ENCODE data around the gene SORCS2.

SORCS2 gene

GRCh38 chr4:7273738-7274297 is 81.5 kb downstream of the SORCS2 start:
- no peak for DNase-seq

DNA sequence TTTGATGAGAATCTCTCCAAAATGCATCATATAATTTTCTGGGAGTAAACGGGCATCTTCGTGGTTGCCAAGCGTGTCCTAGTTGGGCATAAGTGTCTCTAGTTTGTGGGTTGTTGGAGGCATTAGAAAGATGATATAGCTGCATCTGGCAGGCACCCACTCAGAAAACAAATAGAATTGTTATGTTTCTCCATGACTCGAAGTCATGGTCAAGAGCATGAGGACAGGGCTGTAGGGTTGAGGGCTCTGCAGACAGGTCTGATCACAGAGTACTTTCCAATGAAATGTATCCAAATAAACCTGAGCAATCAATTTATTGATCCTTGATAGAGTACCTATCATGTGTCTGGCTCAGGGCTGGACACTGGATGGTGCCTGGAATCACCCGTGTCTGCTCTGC is 82.7 kb downstream of the SORCS2 start:
- no peak for DNase-seq

DNA sequence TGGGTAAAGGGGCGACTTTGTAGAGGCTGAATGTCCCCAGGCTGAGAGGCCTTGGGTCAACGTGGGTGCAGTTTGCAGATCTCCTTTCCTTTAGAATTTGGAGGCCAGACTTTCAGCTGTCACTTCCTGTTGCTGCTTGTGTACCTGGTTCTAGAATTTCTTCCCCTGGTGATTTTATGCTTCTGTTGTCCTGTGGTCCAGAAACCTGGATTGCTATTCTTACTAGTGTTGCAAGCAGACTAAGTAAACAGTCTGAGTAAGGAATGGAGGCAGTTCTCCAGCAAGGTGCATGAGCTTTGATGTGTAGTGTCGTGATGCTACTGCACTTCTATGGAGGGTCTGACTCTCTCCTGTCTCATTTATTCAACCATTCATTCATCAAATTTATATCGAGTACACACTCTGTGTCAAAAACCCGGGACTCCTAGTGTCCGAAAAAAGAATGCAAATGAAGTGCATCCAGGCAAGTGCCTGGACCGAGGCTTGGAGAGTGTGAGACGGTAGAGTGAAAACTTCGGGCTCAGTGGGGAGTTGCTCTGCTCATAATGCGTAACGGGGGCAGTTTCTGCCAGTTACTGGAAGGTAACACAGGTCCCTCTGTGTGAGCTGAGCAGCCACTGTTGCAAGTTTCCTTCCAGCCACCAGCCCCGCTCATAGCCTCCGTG is 83.3 kb downstream of the SORCS2 start:
- DNase-seq, result no peak

DNA sequence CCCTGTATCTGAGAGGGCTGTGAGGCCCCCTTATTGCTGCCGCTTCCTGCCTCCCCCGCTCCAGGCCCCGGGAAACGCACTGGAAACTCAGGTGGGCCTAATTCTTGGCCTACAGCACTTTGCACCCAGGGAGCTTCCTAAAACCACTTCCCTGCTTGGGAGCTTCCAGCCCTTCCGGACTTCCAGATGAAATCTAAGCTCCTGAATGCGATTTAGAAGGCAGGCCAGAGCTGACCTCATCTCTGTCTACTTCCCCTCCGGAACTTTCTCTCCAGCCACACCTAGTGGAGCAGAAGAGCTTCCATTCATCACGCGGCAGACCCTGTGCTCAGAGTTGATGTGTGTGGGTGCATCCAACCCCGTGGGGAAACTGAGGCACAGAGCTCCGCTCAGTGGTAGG is 84.2 kb downstream of the SORCS2 start:
- DNase-seq, result no peak

- DNase-seq, result no peak
Measured at GRCh38 chr4:7278071-7278765, 85.9 kb downstream of the SORCS2 start.

GRCh38 chr4:7278981-7279380 is 86.6 kb downstream of the SORCS2 start:
- DNase-seq, result no peak

- DNase-seq, result no peak
Measured at GRCh38 chr4:7279902-7280301, 87.6 kb downstream of the SORCS2 start.

- DNase-seq, result no peak
Measured at GRCh38 chr4:7280926-7281690, 88.8 kb downstream of the SORCS2 start.

DNA sequence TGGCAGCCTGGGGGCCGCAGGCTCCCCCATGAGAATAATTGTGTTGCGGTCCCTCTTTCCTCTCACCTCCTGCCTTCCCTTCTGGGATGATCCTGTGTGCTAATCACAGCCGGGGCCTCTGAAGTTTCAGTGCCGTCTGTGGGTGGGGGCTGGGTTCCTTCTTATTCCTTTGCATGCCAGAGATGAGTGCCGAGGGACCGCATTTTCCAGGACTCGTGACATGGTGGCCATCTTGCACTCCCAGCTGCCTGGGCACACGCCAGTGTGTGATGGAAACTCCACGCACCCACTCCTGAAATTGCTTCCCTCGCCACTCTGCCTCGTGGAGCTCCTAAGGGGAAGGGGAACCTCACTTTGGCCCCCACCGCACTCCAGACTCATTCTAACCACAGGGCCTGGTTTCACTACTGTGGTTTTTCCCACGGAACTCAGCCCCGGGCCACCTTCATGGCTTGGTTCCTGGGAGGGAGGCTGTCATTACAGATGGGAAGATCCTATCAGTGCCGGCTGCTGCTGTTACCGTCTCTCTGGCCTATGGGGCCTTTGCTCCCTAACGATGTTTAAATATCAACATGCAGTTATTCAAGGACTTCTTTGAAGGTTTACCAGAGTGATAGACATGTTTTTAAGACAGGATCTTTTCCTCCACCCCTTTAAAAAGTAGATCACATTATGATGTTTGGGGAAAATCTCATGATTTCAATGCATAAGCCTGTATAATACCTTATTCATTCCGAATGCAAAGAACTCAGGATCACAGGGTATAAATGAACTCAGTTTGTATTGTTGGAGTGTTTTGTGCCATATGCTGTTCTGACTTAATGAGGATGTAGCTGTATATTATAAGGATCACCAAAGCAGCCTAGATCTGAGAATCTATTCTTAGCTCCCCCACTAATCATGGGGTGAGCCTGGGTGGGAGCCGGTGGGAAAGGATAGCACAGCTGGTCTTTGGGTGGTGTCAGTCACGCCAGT is 89.6 kb downstream of the SORCS2 start:
- DNase-seq, result no peak

- no peak for DNase-seq
Measured at GRCh38 chr4:7282786-7283440, 90.6 kb downstream of the SORCS2 start.

DNA sequence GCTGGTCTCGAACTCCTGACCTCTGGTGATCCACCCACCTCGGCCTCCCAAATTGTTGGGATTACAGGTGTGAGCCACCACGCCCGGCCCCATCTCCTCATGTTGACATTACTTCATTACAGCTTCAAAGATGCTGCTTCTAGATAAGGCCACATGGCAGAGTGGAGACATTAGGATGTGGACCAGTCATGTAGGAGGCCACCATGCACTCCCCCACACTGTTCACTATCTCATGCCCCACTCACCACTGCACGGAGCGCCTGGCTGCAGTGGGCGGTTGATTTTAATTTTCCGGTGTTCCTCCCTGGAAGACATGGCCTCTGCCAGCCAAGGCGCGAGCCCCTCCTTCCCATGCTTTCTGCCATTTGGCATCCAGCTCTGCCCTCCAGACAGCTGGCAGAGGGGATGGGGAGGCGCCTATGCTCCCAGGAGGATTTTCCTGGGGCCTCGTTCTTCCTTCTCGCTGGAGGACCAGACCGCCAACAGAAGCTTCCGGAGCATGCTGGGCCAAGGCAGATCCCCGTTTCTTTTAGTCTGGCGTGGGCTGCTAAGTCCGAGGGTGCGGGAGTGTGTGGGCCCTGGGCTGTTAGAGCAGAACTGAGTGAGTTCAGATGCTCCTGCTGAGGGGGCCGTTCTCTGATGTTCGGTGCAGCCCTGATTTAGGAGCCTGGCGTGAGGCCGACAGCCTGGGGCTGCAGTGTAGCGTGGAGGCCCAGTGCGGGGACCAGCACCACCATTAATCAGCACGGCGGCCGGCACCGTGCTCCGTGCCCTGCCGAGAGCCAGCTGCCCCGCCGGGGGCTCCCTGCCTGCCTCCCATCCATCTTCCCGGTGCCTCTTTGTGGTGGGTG is 93.1 kb downstream of the SORCS2 start:
- no peak for DNase-seq

GRCh38 chr4:7286170-7286569 is 93.8 kb downstream of the SORCS2 start:
- DNase-seq, result no peak

GRCh38 chr4:7286798-7287197 is 94.5 kb downstream of the SORCS2 start:
- no peak for DNase-seq

- no peak for DNase-seq
Measured at GRCh38 chr4:7287274-7287917, 95.1 kb downstream of the SORCS2 start.

- no peak for DNase-seq
Measured at GRCh38 chr4:7287918-7288280, 95.6 kb downstream of the SORCS2 start.

GRCh38 chr4:7288751-7289523 is 96.6 kb downstream of the SORCS2 start:
- no peak for DNase-seq

DNA sequence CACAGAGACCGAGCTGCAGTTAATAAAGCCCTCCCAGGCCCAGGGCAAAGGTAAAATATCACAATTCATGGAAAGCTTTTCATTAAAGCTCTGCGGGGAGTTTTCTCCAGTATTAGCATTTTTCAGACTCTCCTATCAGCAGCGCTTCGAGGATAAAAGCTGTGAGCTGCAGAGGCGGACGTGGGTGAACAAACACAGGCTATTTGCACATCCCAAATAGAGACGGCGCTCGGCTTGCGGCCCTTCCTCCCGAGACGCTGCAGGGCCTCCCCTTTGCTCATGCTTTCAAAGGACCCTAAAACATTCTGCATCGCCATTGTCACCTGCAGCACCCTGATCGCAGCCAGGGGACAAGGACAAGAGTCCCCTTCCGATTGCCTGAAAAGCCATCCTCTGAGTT is 97.3 kb downstream of the SORCS2 start:
- no peak for DNase-seq

DNA sequence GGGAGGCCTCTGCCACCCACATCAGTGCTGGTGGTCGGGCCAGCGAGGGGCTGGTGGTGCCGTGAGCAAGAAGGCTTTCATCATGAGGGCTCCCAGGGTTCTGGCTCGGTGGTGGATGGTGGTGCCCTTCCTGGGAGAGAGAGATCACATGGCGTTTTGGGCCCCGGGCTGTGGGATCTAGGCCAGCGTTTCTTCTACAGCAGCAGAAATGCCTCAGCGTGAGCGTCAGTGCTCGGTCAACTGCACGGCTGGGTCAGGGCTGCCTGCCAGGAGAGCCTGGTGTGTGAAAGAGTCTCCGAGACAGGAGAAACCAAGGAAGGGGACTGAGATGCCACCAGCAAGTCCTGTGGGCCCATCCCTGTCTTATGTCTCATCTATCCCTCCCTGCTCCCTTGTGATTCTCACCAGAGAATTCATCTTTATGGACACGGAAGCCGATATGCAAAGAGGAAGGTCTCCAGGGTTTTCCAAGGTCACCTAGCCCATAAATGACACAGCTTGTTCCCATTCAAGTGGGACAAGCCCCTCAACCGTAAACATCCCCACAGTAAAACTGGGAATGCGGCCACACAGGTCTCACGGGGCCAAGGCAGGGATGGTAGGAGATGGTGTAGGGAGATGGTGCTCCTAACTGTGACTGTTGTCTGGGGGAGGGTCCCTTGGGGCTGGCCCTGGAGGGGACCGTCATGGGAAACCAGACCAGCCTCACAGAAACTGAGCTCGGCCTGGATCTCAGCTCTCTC is 99.2 kb downstream of the SORCS2 start:
- DNase-seq, result no peak

DNA sequence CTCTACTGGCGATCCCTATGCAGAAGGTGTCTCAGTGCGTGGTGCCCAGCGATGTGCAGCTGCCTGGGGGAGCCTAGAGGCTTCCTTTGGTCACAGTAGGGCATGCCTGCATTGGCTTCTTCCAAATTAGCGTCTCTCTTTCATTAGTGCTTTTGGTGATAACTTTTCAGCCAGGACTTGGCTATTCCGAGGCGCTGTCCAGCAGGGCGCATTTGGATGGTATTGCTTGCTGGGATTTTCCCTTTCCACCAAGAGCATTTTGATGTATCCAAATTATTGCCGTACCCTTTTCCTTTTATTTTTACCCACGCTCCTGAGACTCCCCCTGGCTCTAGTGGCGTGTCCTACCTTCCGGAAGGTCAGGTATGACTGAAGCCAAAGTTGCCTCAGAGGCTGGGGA is 101.4 kb downstream of the SORCS2 start:
- no peak for DNase-seq

Data from effector CD4-positive, alpha-beta T cell (primary cell).